ENCODE measurements around the gene LRP1B.

LRP1B gene

DNA sequence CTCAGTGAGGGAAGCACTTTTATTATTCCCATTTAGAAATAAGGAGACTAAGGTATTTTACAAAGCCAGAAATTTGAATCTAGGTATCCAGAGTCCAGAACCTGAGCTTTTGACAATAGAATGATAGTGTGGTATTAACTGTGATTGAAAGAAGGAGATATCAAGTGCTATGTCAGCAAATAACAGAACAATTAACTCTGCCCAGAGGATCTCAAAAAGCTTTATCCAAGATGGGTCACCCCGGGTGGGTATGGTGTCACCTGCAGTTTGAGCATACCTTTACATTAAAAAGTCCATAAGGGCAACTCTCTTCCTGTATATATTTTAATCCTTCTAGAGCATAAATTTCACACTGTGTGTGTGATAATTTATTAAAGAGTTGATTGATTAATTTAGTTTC is 105.4 kb downstream of the LRP1B start:
- TF ChIP-seq, protein P1, sequence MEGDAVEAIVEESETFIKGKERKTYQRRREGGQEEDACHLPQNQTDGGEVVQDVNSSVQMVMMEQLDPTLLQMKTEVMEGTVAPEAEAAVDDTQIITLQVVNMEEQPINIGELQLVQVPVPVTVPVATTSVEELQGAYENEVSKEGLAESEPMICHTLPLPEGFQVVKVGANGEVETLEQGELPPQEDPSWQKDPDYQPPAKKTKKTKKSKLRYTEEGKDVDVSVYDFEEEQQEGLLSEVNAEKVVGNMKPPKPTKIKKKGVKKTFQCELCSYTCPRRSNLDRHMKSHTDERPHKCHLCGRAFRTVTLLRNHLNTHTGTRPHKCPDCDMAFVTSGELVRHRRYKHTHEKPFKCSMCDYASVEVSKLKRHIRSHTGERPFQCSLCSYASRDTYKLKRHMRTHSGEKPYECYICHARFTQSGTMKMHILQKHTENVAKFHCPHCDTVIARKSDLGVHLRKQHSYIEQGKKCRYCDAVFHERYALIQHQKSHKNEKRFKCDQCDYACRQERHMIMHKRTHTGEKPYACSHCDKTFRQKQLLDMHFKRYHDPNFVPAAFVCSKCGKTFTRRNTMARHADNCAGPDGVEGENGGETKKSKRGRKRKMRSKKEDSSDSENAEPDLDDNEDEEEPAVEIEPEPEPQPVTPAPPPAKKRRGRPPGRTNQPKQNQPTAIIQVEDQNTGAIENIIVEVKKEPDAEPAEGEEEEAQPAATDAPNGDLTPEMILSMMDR (IDR thresholded peaks at IDR 0.05; ENCODE audit: low read depth, low read length) = no peak
- no peaks in the 10 kb centered on the region for H3K9me3 ChIP-seq
- no peaks in the 10 kb centered on the region for H3K4me1 ChIP-seq
- no peak for DNase-seq
- no peaks in the 10 kb centered on the region for H3K27me3 ChIP-seq
- H3K4me3 ChIP-seq (ENCODE audit: low read depth, low read length) = no peak overlapping the region
- H3K36me3 ChIP-seq = no peaks in the 10 kb centered on the region

- no peaks in the 10 kb centered on the region for H3K36me3 ChIP-seq
- TF ChIP-seq, protein P1 (IDR thresholded peaks at IDR 0.05; ENCODE audit: low read depth, low read length) = no peak
- H3K9me3 ChIP-seq = no peaks in the 10 kb centered on the region
- H3K4me3 ChIP-seq (ENCODE audit: low read depth, low read length) = no peak overlapping the region
- DNase-seq = no peak
- no peaks in the 10 kb centered on the region for H3K4me1 ChIP-seq
- no peaks in the 10 kb centered on the region for H3K27me3 ChIP-seq
These were observed 110.4 kb downstream of the LRP1B start for GRCh38 chr2:142020368-142020767.

DNA sequence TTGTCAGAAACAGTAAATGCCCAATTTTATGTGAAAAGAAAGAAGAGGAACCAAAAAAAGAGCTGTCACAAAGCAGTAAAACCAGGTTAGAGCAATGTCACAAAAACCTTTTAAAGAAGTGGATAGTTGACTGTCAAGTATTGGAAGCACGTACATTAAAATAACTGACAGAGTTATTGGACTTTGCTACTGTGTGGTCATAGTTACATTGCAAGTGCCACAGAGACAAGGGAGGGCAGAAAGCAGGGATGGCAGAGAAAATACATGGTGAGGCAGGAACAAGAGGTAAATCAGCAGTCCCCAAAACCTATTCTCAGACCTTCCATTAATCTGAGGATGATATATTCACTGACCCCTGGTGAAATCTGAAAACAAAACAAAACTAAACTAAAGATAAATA is 116.3 kb downstream of the LRP1B start:
- Histone ChIP-seq H3K36me3 (no peaks in the 10 kb centered on the region), H3K4me1 (no peaks in the 10 kb centered on the region), H3K27me3 (no peaks in the 10 kb centered on the region), H3K4me3 (ENCODE audit: low read depth, low read length) (no peak overlapping the region), H3K9me3 (no peaks in the 10 kb centered on the region)
- TF ChIP-seq, protein P1 (IDR thresholded peaks at IDR 0.05; ENCODE audit: low read depth, low read length) = no peak
- DNase-seq = no peak

DNA sequence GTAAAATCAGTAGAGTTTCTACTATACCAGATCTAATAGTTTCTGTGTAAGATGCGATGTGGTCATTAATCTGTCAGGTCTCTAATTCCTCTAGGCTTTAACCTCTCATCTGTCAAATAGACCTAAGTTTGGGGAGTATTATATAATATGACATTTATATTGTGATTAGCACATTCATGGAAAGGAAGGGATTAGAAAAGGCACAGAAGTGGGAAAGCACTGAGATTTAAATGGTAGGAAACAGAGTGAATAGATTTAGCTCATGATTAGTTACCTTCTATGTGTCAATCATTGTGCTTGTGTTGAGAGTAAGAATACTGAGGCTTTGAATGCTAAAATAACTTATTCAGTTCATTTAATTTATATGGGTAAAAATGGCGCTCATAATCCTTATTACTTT is 118.0 kb downstream of the LRP1B start:
- Histone ChIP-seq H3K4me1 (no peaks in the 10 kb centered on the region), H3K9me3 (no peaks in the 10 kb centered on the region), H3K27me3 (no peaks in the 10 kb centered on the region), H3K36me3 (no peaks in the 10 kb centered on the region), H3K4me3 (ENCODE audit: low read depth, low read length) (no peak overlapping the region)
- DNase-seq = no peak
- TF ChIP-seq, protein P1 (IDR thresholded peaks at IDR 0.05; ENCODE audit: low read depth, low read length) = no peak

DNA sequence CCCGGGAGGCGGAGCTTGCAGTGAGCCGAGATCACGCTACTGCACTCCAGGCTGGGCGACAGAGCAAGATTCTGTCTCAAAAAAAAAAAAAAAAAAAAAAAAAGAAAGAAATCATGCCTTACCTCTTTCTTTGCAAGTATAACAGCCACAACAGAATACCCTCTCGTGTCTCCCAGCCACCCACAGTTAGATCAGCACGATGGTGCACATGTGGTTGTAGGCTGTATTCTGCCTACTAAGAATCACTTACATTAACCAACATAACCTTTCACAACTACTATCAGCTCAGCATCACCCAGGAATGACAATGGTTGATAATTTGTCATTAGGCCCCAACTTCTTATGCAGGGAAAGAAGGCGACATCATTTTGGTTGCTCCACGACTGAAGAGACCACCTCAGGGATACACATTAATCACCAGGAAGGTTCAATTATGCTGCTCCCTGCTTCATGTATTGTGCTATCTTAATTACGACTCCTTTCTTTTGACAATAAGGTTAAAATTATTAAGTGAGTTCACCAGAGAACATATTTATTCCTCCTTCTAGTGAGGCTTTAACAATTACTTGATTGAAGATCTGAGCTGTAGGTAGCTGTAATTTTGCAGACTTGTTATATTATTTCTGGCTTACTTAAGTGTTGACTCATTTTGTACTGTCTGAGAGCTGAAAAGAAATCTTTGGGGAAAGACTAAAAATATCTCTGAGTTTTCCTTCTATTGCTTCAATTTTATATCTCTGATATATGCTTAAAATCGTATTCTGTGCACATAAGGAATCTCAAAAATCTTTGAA is 120.1 kb downstream of the LRP1B start:
- no peak for DNase-seq
- Histone ChIP-seq H3K4me1 (no peaks in the 10 kb centered on the region), H3K4me3 (ENCODE audit: low read depth, low read length) (no peak overlapping the region), H3K36me3 (no peaks in the 10 kb centered on the region), H3K27me3 (no peaks in the 10 kb centered on the region), H3K9me3 (no peaks in the 10 kb centered on the region)
- TF ChIP-seq, protein P1 (IDR thresholded peaks at IDR 0.05; ENCODE audit: low read depth, low read length) = no peak

GRCh38 chr2:142008135-142008744 is 122.6 kb downstream of the LRP1B start:
- TF ChIP-seq, protein P1 (IDR thresholded peaks at IDR 0.05; ENCODE audit: low read depth, low read length) = no peak
- Histone ChIP-seq H3K4me1 (no peaks in the 10 kb centered on the region), H3K27me3 (no peaks in the 10 kb centered on the region), H3K4me3 (ENCODE audit: low read depth, low read length) (no peak overlapping the region), H3K36me3 (no peaks in the 10 kb centered on the region), H3K9me3 (no peaks in the 10 kb centered on the region)
- no peak for DNase-seq
